ENCODE measurements around the gene RFFL. TPM values are rescaled to one million over a fixed set of nuclear protein-coding genes. Genes with fewer than 3 reads are reported as not detected.

Gene RFFL
- total RNA-seq, 1 experiment from 2014 or later: 37.7 TPM

DNA sequence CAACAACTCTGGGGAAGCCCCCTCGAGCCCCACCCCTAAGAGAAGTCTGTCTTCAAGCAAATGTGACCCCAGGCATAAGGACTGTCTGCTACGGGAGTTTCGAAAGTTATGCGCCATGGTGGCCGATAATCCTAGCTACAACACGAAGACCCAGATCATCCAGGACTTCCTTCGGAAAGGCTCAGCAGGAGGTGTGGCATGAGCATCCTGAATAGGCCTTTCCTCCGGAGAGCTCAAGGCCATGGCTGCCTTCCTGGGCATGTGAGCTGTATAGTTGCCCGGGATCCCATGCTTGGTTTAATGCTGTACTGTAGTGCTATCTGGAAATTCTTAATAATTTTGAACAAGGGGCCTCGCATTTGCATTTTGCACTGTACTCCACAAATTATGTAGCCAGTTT is 74.0 kb downstream of the RFFL start:
- ATAC-seq (no peak), DNase-seq (no peak)
- ChIA-PET POLR2A (ENCODE audit: unreplicated experiment) (no interaction called here), CTCF (no interaction called here)
- no peak for TF ChIP-seq EZH2 (IDR thresholded peaks at IDR 0.05; ENCODE audit: low read length, unreplicated experiment)
- no peak for TF ChIP-seq CTCF (conservative IDR thresholded peaks at IDR 0.05; ENCODE audit: low read depth, low read length)
- no peak for TF ChIP-seq EZH2phosphoT487 (IDR thresholded peaks at IDR 0.05; ENCODE audit: borderline replicate concordance, low read length)
- BruUV-seq (replicated peaks): no TSS peak
- H3K79me2 ChIP-seq (ENCODE audit: low read length): 0 out of 2 replicates have a peak, but pooled peaks cover under 1% of the 10 kb centered on the region
- intact Hi-C loops (cut with micrococcal nuclease): no loop called here
- no peak overlapping the region for H3K9ac ChIP-seq (ENCODE audit: low read length)
- no peak overlapping the region for H2AFZ ChIP-seq (ENCODE audit: low read length)
- H3K4me3 ChIP-seq (ENCODE audit: low read length): no peak overlapping the region
- H3K9me3 ChIP-seq (ENCODE audit: low read length): no peaks in the 10 kb centered on the region
- H3F3A ChIP-seq (ENCODE audit: low read length, unreplicated experiment): no peaks in the 10 kb centered on the region
- no peak overlapping the region for H3K27ac ChIP-seq (ENCODE audit: low read length)
- no peaks in the 10 kb centered on the region for H3K9me2 ChIP-seq (replicated peaks; ENCODE audit: low read length)
- H4K20me1 ChIP-seq (ENCODE audit: low read length): no peaks in the 10 kb centered on the region
- no peak overlapping the region for H3K4me2 ChIP-seq (ENCODE audit: low read length)
- peaks cover 3% of the 10 kb centered on the region for H3K36me3 ChIP-seq (ENCODE audit: low read depth, low read length)
- H3K27me3 ChIP-seq (ENCODE audit: low read length): no peaks in the 10 kb centered on the region
- peaks cover 8% of the 10 kb centered on the region for H3K4me1 ChIP-seq (ENCODE audit: insufficient read depth, low read length)

GRCh38 chr17:34988644-34989043 is 74.9 kb downstream of the RFFL start:
- intact Hi-C loops (cut with micrococcal nuclease): no loop called here
- POLR2A ChIA-PET (ENCODE audit: unreplicated experiment): no interaction called here
- CTCF ChIA-PET: no interaction called here
- no TSS peak for BruUV-seq (replicated peaks)
- H3K9me3 ChIP-seq (ENCODE audit: low read length): no peaks in the 10 kb centered on the region
- peaks cover 3% of the 10 kb centered on the region for H3K36me3 ChIP-seq (ENCODE audit: low read depth, low read length)
- H2AFZ ChIP-seq (ENCODE audit: low read length): no peak overlapping the region
- H3K27ac ChIP-seq (ENCODE audit: low read length): no peak overlapping the region
- H3K4me1 ChIP-seq (ENCODE audit: insufficient read depth, low read length): peaks cover 8% of the 10 kb centered on the region
- H3K9ac ChIP-seq (ENCODE audit: low read length): no peak overlapping the region
- H3K9me2 ChIP-seq (replicated peaks; ENCODE audit: low read length): no peaks in the 10 kb centered on the region
- no peak overlapping the region for H3K4me2 ChIP-seq (ENCODE audit: low read length)
- H3K4me3 ChIP-seq (ENCODE audit: low read length): no peak overlapping the region
- no peaks in the 10 kb centered on the region for H4K20me1 ChIP-seq (ENCODE audit: low read length)
- peaks cover 7% of the 10 kb centered on the region for H3K79me2 ChIP-seq (ENCODE audit: low read length)
- H3K27me3 ChIP-seq (ENCODE audit: low read length): no peaks in the 10 kb centered on the region
- ATAC-seq (no peak), DNase-seq (no peak)
- TF ChIP-seq EZH2 (IDR thresholded peaks at IDR 0.05; ENCODE audit: low read length, unreplicated experiment) (no peak), CTCF (conservative IDR thresholded peaks at IDR 0.05; ENCODE audit: low read depth, low read length) (no peak), EZH2phosphoT487 (IDR thresholded peaks at IDR 0.05; ENCODE audit: borderline replicate concordance, low read length) (no peak)
- no peaks in the 10 kb centered on the region for H3F3A ChIP-seq (ENCODE audit: low read length, unreplicated experiment)

- ChIA-PET CTCF (no interaction called here), POLR2A (ENCODE audit: unreplicated experiment) (no interaction called here)
- intact Hi-C loops (cut with micrococcal nuclease): no loop called here
- no peak overlapping the region for H3K9ac ChIP-seq (ENCODE audit: low read length)
- H3F3A ChIP-seq (ENCODE audit: low read length, unreplicated experiment): no peaks in the 10 kb centered on the region
- H3K79me2 ChIP-seq (ENCODE audit: low read length): peaks cover 22% of the 10 kb centered on the region
- no peaks in the 10 kb centered on the region for H4K20me1 ChIP-seq (ENCODE audit: low read length)
- H3K27me3 ChIP-seq (ENCODE audit: low read length): no peaks in the 10 kb centered on the region
- TF ChIP-seq EZH2 (IDR thresholded peaks at IDR 0.05; ENCODE audit: low read length, unreplicated experiment) (no peak), CTCF (conservative IDR thresholded peaks at IDR 0.05; ENCODE audit: low read depth, low read length) (no peak), EZH2phosphoT487 (IDR thresholded peaks at IDR 0.05; ENCODE audit: borderline replicate concordance, low read length) (no peak)
- no peaks in the 10 kb centered on the region for H3K9me3 ChIP-seq (ENCODE audit: low read length)
- DNase-seq: no peak
- H3K4me1 ChIP-seq (ENCODE audit: insufficient read depth, low read length): peaks cover 8% of the 10 kb centered on the region
- peak; percentile 80 for ATAC-seq
- H2AFZ ChIP-seq (ENCODE audit: low read length): no peak overlapping the region
- no peak overlapping the region for H3K27ac ChIP-seq (ENCODE audit: low read length)
- H3K4me3 ChIP-seq (ENCODE audit: low read length): no peak overlapping the region
- peaks cover 6% of the 10 kb centered on the region for H3K36me3 ChIP-seq (ENCODE audit: low read depth, low read length)
- no peak overlapping the region for H3K4me2 ChIP-seq (ENCODE audit: low read length)
- H3K9me2 ChIP-seq (replicated peaks; ENCODE audit: low read length): no peaks in the 10 kb centered on the region
- no TSS peak for BruUV-seq (replicated peaks)
These were observed 76.3 kb downstream of the RFFL start for GRCh38 chr17:34987232-34987631.

Measured in PC-3 (cell line).